ENCODE measurements around the gene COL12A1.

Gene COL12A1

GRCh38 chr6:75130784-75131183, 75.1 kb downstream of the COL12A1 start:
- Histone ChIP-seq H3K4me3 (ENCODE audit: low read depth in 1 of 2, low read length in 2 of 2) (no peak overlapping the region), H3K36me3 (ENCODE audit: control insufficient read depth in 1 of 2, insufficient read depth in 2 of 2, low read length in 2 of 2) (peaks cover 0 to 54% of the 10 kb centered on the region in 2 donors), H3K9me3 (ENCODE audit: control insufficient read depth in 1 of 2, low read length in 2 of 2) (no peaks in the 10 kb centered on the region), H3K27ac (ENCODE audit: low read length) (no peak overlapping the region), H3K27me3 (ENCODE audit: low read depth, low read length) (no peaks in the 10 kb centered on the region), H3K4me1 (ENCODE audit: control insufficient read depth in 1 of 2, insufficient read depth in 2 of 2, low read length in 2 of 2) (no peaks in the 10 kb centered on the region)

GRCh38 chr6:75128878-75129570, 76.8 kb downstream of the COL12A1 start:
- Histone ChIP-seq H3K4me1 (ENCODE audit: control insufficient read depth in 1 of 2, insufficient read depth in 2 of 2, low read length in 2 of 2) (no peaks in the 10 kb centered on the region), H3K4me3 (ENCODE audit: low read depth in 1 of 2, low read length in 2 of 2) (no peak overlapping the region), H3K27ac (ENCODE audit: low read length) (no peak overlapping the region), H3K27me3 (ENCODE audit: low read depth, low read length) (no peaks in the 10 kb centered on the region), H3K36me3 (ENCODE audit: control insufficient read depth in 1 of 2, insufficient read depth in 2 of 2, low read length in 2 of 2) (peaks cover 6 to 57% of the 10 kb centered on the region in 2 donors), H3K9me3 (ENCODE audit: control insufficient read depth in 1 of 2, low read length in 2 of 2) (no peaks in the 10 kb centered on the region)

GRCh38 chr6:75126518-75126917, 79.3 kb downstream of the COL12A1 start:
- Histone ChIP-seq H3K4me1 (ENCODE audit: control insufficient read depth in 1 of 2, insufficient read depth in 2 of 2, low read length in 2 of 2) (no peaks in the 10 kb centered on the region), H3K27me3 (ENCODE audit: low read depth, low read length) (no peaks in the 10 kb centered on the region), H3K9me3 (ENCODE audit: control insufficient read depth in 1 of 2, low read length in 2 of 2) (no peaks in the 10 kb centered on the region), H3K27ac (ENCODE audit: low read length) (no peak overlapping the region), H3K4me3 (ENCODE audit: low read depth in 1 of 2, low read length in 2 of 2) (no peak overlapping the region), H3K36me3 (ENCODE audit: control insufficient read depth in 1 of 2, insufficient read depth in 2 of 2, low read length in 2 of 2) (peaks cover 6 to 48% of the 10 kb centered on the region in 2 donors)

DNA sequence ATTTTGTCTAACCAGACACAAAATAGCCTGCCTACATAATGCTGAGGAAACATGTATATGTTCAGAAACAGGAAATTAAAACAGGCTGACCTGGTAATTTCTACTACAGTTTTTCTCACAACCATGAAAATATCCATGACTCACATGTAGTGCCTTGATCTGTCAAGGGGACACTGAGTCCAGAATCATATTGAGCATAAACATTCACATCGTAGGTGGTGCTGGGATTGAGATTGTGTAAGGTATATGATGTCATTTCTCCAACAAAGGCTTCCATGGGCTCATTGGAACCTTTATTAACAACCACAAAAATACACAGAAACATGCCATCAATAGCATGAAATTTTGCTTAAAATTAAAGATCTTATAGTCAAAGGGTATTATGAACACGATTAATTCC, 80.9 kb downstream of the COL12A1 start:
- no peaks in the 10 kb centered on the region for H3K4me1 ChIP-seq (ENCODE audit: control insufficient read depth in 1 of 2, insufficient read depth in 2 of 2, low read length in 2 of 2)
- no peaks in the 10 kb centered on the region for H3K27me3 ChIP-seq (ENCODE audit: low read depth, low read length)
- no peak overlapping the region for H3K27ac ChIP-seq (ENCODE audit: low read length)
- H3K36me3 ChIP-seq (ENCODE audit: control insufficient read depth in 1 of 2, insufficient read depth in 2 of 2, low read length in 2 of 2) = peaks cover 6 to 46% of the 10 kb centered on the region in 2 donors
- H3K4me3 ChIP-seq (ENCODE audit: low read depth in 1 of 2, low read length in 2 of 2) = no peak overlapping the region
- no peaks in the 10 kb centered on the region for H3K9me3 ChIP-seq (ENCODE audit: control insufficient read depth in 1 of 2, low read length in 2 of 2)

DNA sequence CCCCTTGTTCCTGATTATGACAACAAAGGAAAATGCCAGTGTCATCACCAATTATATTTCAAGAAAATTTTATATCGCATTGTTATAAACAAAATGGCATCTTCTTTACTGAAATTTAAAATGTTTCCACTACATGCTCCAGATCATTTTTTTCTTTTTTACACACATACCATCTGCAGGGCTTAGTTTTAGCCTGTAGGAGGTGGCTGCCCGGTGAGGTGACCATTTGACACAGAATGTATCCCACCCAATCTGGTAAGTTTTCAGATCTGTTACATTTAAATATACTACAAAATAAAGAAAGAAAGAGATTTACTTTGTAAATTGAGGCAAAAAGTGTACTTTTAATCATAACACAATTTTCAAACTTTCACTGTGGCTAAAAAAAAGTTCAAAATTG, 81.8 kb downstream of the COL12A1 start:
- H3K36me3 ChIP-seq (ENCODE audit: control insufficient read depth in 1 of 2, insufficient read depth in 2 of 2, low read length in 2 of 2) = peaks cover 10 to 43% of the 10 kb centered on the region in 2 donors
- H3K27ac ChIP-seq (ENCODE audit: low read length) = no peak overlapping the region
- no peaks in the 10 kb centered on the region for H3K4me1 ChIP-seq (ENCODE audit: control insufficient read depth in 1 of 2, insufficient read depth in 2 of 2, low read length in 2 of 2)
- H3K27me3 ChIP-seq (ENCODE audit: low read depth, low read length) = no peaks in the 10 kb centered on the region
- no peaks in the 10 kb centered on the region for H3K9me3 ChIP-seq (ENCODE audit: control insufficient read depth in 1 of 2, low read length in 2 of 2)
- no peak overlapping the region for H3K4me3 ChIP-seq (ENCODE audit: low read depth in 1 of 2, low read length in 2 of 2)

DNA sequence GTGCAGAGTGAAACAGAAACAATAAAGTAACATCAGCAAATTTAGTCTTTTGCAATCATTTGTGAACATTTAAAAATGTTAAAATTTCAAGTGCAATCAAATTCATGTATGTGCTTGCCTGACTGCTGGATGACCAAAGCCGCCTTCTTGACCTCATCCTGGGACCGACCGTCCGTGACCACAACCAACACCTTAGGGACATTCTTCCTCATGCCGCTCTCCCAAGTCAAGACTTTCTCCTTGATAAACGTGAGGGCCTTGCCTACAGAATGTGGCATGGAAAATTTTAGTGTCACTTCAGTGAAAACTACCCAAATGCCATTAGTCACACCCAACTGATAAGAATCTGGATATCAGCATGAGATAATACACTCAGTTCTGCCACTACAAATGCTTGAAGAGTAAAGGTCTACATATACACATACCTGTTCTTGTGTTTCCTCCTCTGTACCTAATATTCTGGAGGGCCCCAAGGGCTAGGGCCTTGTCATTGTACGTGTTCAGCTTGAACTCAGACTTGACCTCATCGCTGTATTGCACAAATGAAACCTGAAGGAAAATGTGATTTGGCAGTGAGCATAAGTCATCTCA, 86.8 kb downstream of the COL12A1 start:
- Histone ChIP-seq H3K9me3 (ENCODE audit: control insufficient read depth in 1 of 2, low read length in 2 of 2) (no peaks in the 10 kb centered on the region), H3K36me3 (ENCODE audit: control insufficient read depth in 1 of 2, insufficient read depth in 2 of 2, low read length in 2 of 2) (peaks cover 12 to 29% of the 10 kb centered on the region in 2 donors), H3K4me1 (ENCODE audit: control insufficient read depth in 1 of 2, insufficient read depth in 2 of 2, low read length in 2 of 2) (peaks cover 0 to 7% of the 10 kb centered on the region in 2 donors), H3K4me3 (ENCODE audit: low read depth in 1 of 2, low read length in 2 of 2) (no peak overlapping the region), H3K27me3 (ENCODE audit: low read depth, low read length) (no peaks in the 10 kb centered on the region), H3K27ac (ENCODE audit: low read length) (no peak overlapping the region)

DNA sequence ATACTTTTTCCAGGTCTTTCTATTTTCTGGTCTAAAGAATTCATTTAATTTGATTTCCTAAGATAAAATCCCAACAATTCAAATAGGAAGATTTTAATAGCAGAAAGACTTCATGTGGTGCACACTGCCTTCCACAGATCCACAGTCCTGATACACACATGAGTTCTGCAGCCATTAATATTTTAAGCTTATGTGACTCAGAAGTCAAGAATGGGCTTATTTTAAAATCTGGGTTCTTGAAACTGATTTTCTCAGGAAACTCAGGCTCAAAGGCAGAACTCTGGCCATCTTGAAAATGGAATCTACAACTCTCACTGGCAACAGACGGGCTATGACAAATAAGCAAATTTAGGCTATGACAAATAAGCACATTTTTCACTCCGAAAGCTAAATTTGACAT, 88.2 kb downstream of the COL12A1 start:
- no peak overlapping the region for H3K27ac ChIP-seq (ENCODE audit: low read length)
- no peaks in the 10 kb centered on the region for H3K9me3 ChIP-seq (ENCODE audit: control insufficient read depth in 1 of 2, low read length in 2 of 2)
- peaks cover 12 to 22% of the 10 kb centered on the region in 2 donors for H3K36me3 ChIP-seq (ENCODE audit: control insufficient read depth in 1 of 2, insufficient read depth in 2 of 2, low read length in 2 of 2)
- peaks cover 0 to 7% of the 10 kb centered on the region in 2 donors for H3K4me1 ChIP-seq (ENCODE audit: control insufficient read depth in 1 of 2, insufficient read depth in 2 of 2, low read length in 2 of 2)
- H3K4me3 ChIP-seq (ENCODE audit: low read depth in 1 of 2, low read length in 2 of 2) = no peak overlapping the region
- H3K27me3 ChIP-seq (ENCODE audit: low read depth, low read length) = no peaks in the 10 kb centered on the region

DNA sequence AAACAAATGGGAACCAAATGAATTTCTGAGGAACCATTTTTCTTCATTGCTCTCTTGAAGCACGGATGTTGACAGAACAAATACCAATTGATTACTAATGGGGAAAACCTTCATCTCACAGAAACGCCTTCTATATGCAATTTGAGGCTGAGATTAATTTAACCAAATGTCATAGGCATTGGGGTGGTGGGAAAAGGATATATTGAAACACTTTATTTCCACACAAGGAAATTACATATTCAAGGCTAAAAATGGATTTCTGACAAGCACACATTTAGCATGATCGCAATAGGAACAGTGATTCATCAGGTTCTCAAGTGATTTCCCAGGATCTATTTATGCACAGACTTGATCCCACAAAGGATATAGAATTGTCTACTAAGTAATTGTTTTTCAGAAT, 88.9 kb downstream of the COL12A1 start:
- Histone ChIP-seq H3K9me3 (ENCODE audit: control insufficient read depth in 1 of 2, low read length in 2 of 2) (no peaks in the 10 kb centered on the region), H3K27me3 (ENCODE audit: low read depth, low read length) (no peaks in the 10 kb centered on the region), H3K4me3 (ENCODE audit: low read depth in 1 of 2, low read length in 2 of 2) (no peak overlapping the region), H3K4me1 (ENCODE audit: control insufficient read depth in 1 of 2, insufficient read depth in 2 of 2, low read length in 2 of 2) (peaks cover 0 to 7% of the 10 kb centered on the region in 2 donors), H3K27ac (ENCODE audit: low read length) (peak overlapping the region; percentile 16), H3K36me3 (ENCODE audit: control insufficient read depth in 1 of 2, insufficient read depth in 2 of 2, low read length in 2 of 2) (peaks cover 12 to 19% of the 10 kb centered on the region in 2 donors)

DNA sequence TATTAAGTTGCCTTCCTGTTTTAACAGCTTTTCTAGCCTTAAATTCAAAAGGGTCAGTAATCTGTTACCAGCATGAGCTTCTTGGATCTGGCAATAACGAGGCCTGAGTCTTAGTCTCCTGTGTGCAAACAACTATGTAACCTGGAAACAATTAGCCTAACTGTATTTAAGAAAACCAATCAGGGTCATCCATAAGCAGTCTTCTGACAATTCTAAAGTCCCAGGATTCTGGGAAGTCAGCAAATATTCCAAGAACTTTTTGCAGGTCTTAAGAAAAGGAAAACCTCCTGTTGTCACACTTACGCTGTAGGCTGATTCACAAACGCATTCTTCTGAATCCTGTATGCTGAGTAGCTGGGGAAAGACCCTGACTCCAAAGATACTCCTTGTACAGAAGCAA, 90.4 kb downstream of the COL12A1 start:
- Histone ChIP-seq H3K27ac (ENCODE audit: low read length) (peak overlapping the region; percentile 62), H3K27me3 (ENCODE audit: low read depth, low read length) (no peaks in the 10 kb centered on the region), H3K36me3 (ENCODE audit: control insufficient read depth in 1 of 2, insufficient read depth in 2 of 2, low read length in 2 of 2) (peaks cover 12 to 18% of the 10 kb centered on the region in 2 donors), H3K9me3 (ENCODE audit: control insufficient read depth in 1 of 2, low read length in 2 of 2) (no peaks in the 10 kb centered on the region), H3K4me1 (ENCODE audit: control insufficient read depth in 1 of 2, insufficient read depth in 2 of 2, low read length in 2 of 2) (peaks cover 0 to 7% of the 10 kb centered on the region in 2 donors), H3K4me3 (ENCODE audit: low read depth in 1 of 2, low read length in 2 of 2) (no peak overlapping the region)

DNA sequence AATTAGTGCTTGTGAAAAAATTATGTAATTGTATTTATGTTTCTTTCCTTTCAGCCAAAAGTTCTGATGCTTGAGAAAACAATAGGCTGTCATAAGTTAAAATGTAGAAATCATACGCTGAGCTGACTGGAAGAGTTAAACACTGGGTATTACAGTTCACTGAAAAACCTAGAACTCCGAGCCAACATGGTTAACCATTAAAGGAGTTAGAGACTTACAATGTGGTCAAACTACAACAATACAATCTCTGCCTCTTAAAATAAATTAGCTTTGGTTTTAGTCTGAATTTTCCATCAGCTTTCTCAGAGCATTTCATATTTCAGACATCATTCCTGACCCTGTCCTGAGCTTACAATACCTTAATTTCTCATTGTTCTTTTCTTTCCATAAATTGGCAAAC, 91.0 kb downstream of the COL12A1 start:
- Histone ChIP-seq H3K27ac (ENCODE audit: low read length) (peak overlapping the region; percentile 62), H3K4me3 (ENCODE audit: low read depth in 1 of 2, low read length in 2 of 2) (no peak overlapping the region), H3K27me3 (ENCODE audit: low read depth, low read length) (no peaks in the 10 kb centered on the region), H3K9me3 (ENCODE audit: control insufficient read depth in 1 of 2, low read length in 2 of 2) (no peaks in the 10 kb centered on the region), H3K4me1 (ENCODE audit: control insufficient read depth in 1 of 2, insufficient read depth in 2 of 2, low read length in 2 of 2) (peaks cover 0 to 7% of the 10 kb centered on the region in 2 donors), H3K36me3 (ENCODE audit: control insufficient read depth in 1 of 2, insufficient read depth in 2 of 2, low read length in 2 of 2) (peaks cover 12 to 18% of the 10 kb centered on the region in 2 donors)

DNA sequence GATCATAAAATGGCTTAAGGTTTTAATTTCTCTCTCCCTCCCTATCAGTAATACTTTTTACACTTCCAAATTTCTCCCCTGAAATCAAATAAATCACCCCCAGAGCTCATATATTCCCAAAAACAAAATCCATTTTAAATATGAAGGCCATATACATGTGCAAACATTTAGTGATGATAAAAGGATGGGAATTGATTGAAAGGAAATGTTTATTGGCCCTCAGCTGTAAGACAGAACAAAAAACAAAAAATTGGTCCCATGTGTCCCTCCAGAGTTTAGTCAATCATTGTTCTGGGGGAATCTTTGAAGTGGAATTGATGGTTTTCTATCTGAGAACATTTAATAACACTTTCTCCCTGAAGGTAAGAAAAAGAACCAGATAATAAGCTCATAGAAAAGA, 91.7 kb downstream of the COL12A1 start:
- Histone ChIP-seq H3K27ac (ENCODE audit: low read length) (peak overlapping the region; percentile 62), H3K9me3 (ENCODE audit: control insufficient read depth in 1 of 2, low read length in 2 of 2) (no peaks in the 10 kb centered on the region), H3K27me3 (ENCODE audit: low read depth, low read length) (no peaks in the 10 kb centered on the region), H3K4me1 (ENCODE audit: control insufficient read depth in 1 of 2, insufficient read depth in 2 of 2, low read length in 2 of 2) (peaks cover 0 to 12% of the 10 kb centered on the region in 2 donors), H3K36me3 (ENCODE audit: control insufficient read depth in 1 of 2, insufficient read depth in 2 of 2, low read length in 2 of 2) (peaks cover 9 to 15% of the 10 kb centered on the region in 2 donors), H3K4me3 (ENCODE audit: low read depth in 1 of 2, low read length in 2 of 2) (no peak overlapping the region)
